Trophoblast cell (in vitro differentiated cells and primary cell): ENCODE data around the gene CNKSR3.

ENCODE experiments used
- DNase-seq, 2 donors: peaks; one replicate each; pipeline ENCODE4 v3.0.0-alpha.2; 2016
- H2AFZ ChIP-seq: 2 replicates; pipeline ENCODE4 v1.6.1; 2013; ENCODE audit warnings: low read length, moderate library complexity, mild to moderate bottlenecking; ENCODE audit not compliant: insufficient read depth, poor library complexity
- H2AK5ac ChIP-seq: 2 replicates; pipeline ENCODE4 v1.6.1; 2013; ENCODE audit warnings: mild to moderate bottlenecking, low read length
- H2BK120ac ChIP-seq: 2 replicates; pipeline ENCODE4 v1.6.1; 2013; ENCODE audit warnings: low read length, mild to moderate bottlenecking, moderate library complexity; ENCODE audit not compliant: insufficient read depth, poor library complexity
- H2BK12ac ChIP-seq: 2 replicates; pipeline ENCODE4 v1.6.1; 2013; ENCODE audit warnings: mild to moderate bottlenecking, low read length, moderate library complexity
- H2BK5ac ChIP-seq: 2 replicates; pipeline ENCODE4 v1.6.1; 2013; ENCODE audit warnings: low read length, low read depth, moderate library complexity, mild to moderate bottlenecking; ENCODE audit not compliant: poor library complexity
- H3K14ac ChIP-seq: 2 replicates; pipeline ENCODE4 v1.6.1; 2013; ENCODE audit warnings: mild to moderate bottlenecking, low read length
- H3K18ac ChIP-seq: 2 replicates; pipeline ENCODE4 v1.6.1; 2013; ENCODE audit warnings: mild to moderate bottlenecking, low read length
- H3K23ac ChIP-seq: 2 replicates; pipeline ENCODE4 v1.6.1; 2013; ENCODE audit warnings: low read length
- H3K27ac ChIP-seq: 2 replicates; pipeline ENCODE4 v1.5.1; 2013; ENCODE audit warnings: low read depth, mild to moderate bottlenecking, inconsistent platforms, low read length, moderate library complexity
- H3K27me3 ChIP-seq: 2 replicates; pipeline ENCODE4 v1.6.1; 2013; ENCODE audit warnings: inconsistent platforms, mild to moderate bottlenecking, low read length, moderate library complexity; ENCODE audit not compliant: insufficient read depth
- H3K36me3 ChIP-seq, 2 experiments: 1 replicate in 1 of 2; 2 replicates in 1 of 2; pipeline ENCODE4 v1.6.1; 2013; ENCODE audit warnings: low read length in 2 of 2, mild to moderate bottlenecking in 2 of 2, moderate library complexity in 1 of 2; ENCODE audit not compliant: insufficient read depth in 2 of 2, control insufficient read depth in 1 of 2
- H3K4ac ChIP-seq: 2 replicates; pipeline ENCODE4 v1.6.1; 2013; ENCODE audit warnings: low read depth, mild to moderate bottlenecking, low read length, moderate library complexity
- H3K4me1 ChIP-seq, 2 experiments: 1 replicate in 1 of 2; 2 replicates in 1 of 2; pipeline ENCODE4 v1.6.1; 2013; ENCODE audit warnings: low read length in 2 of 2, mild to moderate bottlenecking in 2 of 2, moderate library complexity in 1 of 2; ENCODE audit not compliant: insufficient read depth in 2 of 2, control insufficient read depth in 1 of 2
- H3K4me2 ChIP-seq: 2 replicates; pipeline ENCODE4 v1.6.1; 2013; ENCODE audit warnings: inconsistent platforms, mild to moderate bottlenecking, low read length, moderate library complexity
- H3K4me3 ChIP-seq: 2 replicates; pipeline ENCODE4 v1.5.1; 2013; ENCODE audit warnings: mild to moderate bottlenecking, low read depth, low read length, inconsistent platforms
- H3K79me1 ChIP-seq: one replicate; pipeline ENCODE4 v1.6.1; 2013; ENCODE audit warnings: low read length
- H3K79me2 ChIP-seq: 2 replicates; pipeline ENCODE4 v1.6.1; 2013; ENCODE audit warnings: low read length, mild to moderate bottlenecking; ENCODE audit not compliant: control insufficient read depth, insufficient read depth, poor library complexity
- H3K9ac ChIP-seq: 2 replicates; pipeline ENCODE4 v1.6.1; 2013; ENCODE audit warnings: mild to moderate bottlenecking, low read length
- H3K9me3 ChIP-seq: 2 replicates; pipeline ENCODE4 v1.6.1; 2013; ENCODE audit warnings: low read depth, mild to moderate bottlenecking, control low read depth, inconsistent platforms, low read length; ENCODE audit not compliant: insufficient read depth
- H4K12ac ChIP-seq: 2 replicates; pipeline ENCODE4 v1.6.1; 2013; ENCODE audit warnings: low read depth, mild to moderate bottlenecking, low read length, moderate library complexity
- H4K8ac ChIP-seq: 2 replicates; pipeline ENCODE4 v1.6.1; 2013; ENCODE audit warnings: low read depth, mild to moderate bottlenecking, low read length, moderate library complexity
- H4K91ac ChIP-seq: one replicate; pipeline ENCODE4 v1.6.1; 2013; ENCODE audit warnings: low read depth, mild to moderate bottlenecking, low read length, moderate library complexity
- WGBS: extraction: QIAGEN DNeasy Blood & Tissue Kit; methylation state at CpG from one replicate; pipeline ENCODE4 v1.1.7; 2013; ENCODE audit warnings: missing lambda C conversion rate; ENCODE audit not compliant: insufficient read length, insufficient coverage; ENCODE audit errors: extremely low coverage; 5-methylcytosine and 5-hydroxymethylcytosine counted together

The CNKSR3 gene

GRCh38 chr6:154450498-154450897 lies 60.0 kb downstream of the CNKSR3 start:
- WGBS: no CpG with 5 or more reads among the region's 3 CpGs

GRCh38 chr6:154448448-154449096 lies 61.9 kb downstream of the CNKSR3 start:
- DNase-seq: peak in 1 of 2 donors; percentile 9
- no peak overlapping the region for H3K18ac ChIP-seq
- no peak overlapping the region for H4K91ac ChIP-seq
- WGBS: no CpG with 5 or more reads among the region's 11 CpGs
- no peak overlapping the region for H3K9ac ChIP-seq
- H3K14ac ChIP-seq: no peak overlapping the region
- no peaks in the 10 kb centered on the region for H3K27me3 ChIP-seq
- no peak overlapping the region for H4K12ac ChIP-seq
- H3K79me1 ChIP-seq: no peaks in the 10 kb centered on the region
- H3K23ac ChIP-seq: no peak overlapping the region
- H3K36me3 ChIP-seq: no peaks in the 10 kb centered on the region
- no peak overlapping the region for H2AFZ ChIP-seq
- H3K4me3 ChIP-seq: no peak overlapping the region
- no peak overlapping the region for H2BK120ac ChIP-seq
- no peak overlapping the region for H2AK5ac ChIP-seq
- no peak overlapping the region for H2BK5ac ChIP-seq
- H3K4ac ChIP-seq: no peak overlapping the region
- no peaks in the 10 kb centered on the region for H3K9me3 ChIP-seq
- peaks cover 0 to 2% of the 10 kb centered on the region in 2 experiments for H3K4me1 ChIP-seq
- H4K8ac ChIP-seq: no peak overlapping the region
- no peak overlapping the region for H3K27ac ChIP-seq
- H2BK12ac ChIP-seq: no peak overlapping the region
- no peak overlapping the region for H3K4me2 ChIP-seq
- no peaks in the 10 kb centered on the region for H3K79me2 ChIP-seq

More at GRCh38 chr6:154450498-154450897, 60.0 kb downstream of the CNKSR3 start:
- Histone ChIP-seq H3K18ac (no peak overlapping the region), H2AK5ac (no peak overlapping the region), H3K9ac (no peak overlapping the region), H3K9me3 (no peaks in the 10 kb centered on the region), H3K4me1 (peaks cover 0 to 2% of the 10 kb centered on the region in 2 experiments), H3K23ac (no peak overlapping the region), H2BK5ac (no peak overlapping the region), H3K27me3 (no peaks in the 10 kb centered on the region), H2BK120ac (no peak overlapping the region), H2BK12ac (no peak overlapping the region), H2AFZ (no peak overlapping the region), H3K4me3 (no peak overlapping the region), H3K79me2 (no peaks in the 10 kb centered on the region), H3K14ac (no peak overlapping the region), H4K8ac (no peak overlapping the region), H4K12ac (no peak overlapping the region), H3K36me3 (no peaks in the 10 kb centered on the region), H3K4me2 (no peak overlapping the region), H3K27ac (no peak overlapping the region), H4K91ac (no peak overlapping the region), H3K79me1 (no peaks in the 10 kb centered on the region), H3K4ac (no peak overlapping the region)
- DNase-seq: no peak

- Histone ChIP-seq H4K91ac (no peak overlapping the region), H2BK5ac (no peak overlapping the region), H3K4me3 (no peak overlapping the region), H4K12ac (no peak overlapping the region), H2BK12ac (no peak overlapping the region), H3K79me1 (no peaks in the 10 kb centered on the region), H3K9ac (no peak overlapping the region), H3K4ac (no peak overlapping the region), H3K27me3 (no peaks in the 10 kb centered on the region), H3K36me3 (no peaks in the 10 kb centered on the region), H3K9me3 (no peaks in the 10 kb centered on the region), H4K8ac (no peak overlapping the region), H3K4me1 (peaks cover 0 to 2% of the 10 kb centered on the region in 2 experiments), H3K4me2 (no peak overlapping the region), H3K79me2 (no peaks in the 10 kb centered on the region), H3K14ac (no peak overlapping the region), H2BK120ac (no peak overlapping the region), H3K27ac (no peak overlapping the region), H2AK5ac (no peak overlapping the region), H3K18ac (no peak overlapping the region), H3K23ac (no peak overlapping the region), H2AFZ (no peak overlapping the region)
- WGBS: no CpG with 5 or more reads among the region's 2 CpGs
- no peak for DNase-seq
Measured at GRCh38 chr6:154447954-154448353, 62.5 kb downstream of the CNKSR3 start.

GRCh38 chr6:154446984-154447383 lies 63.5 kb downstream of the CNKSR3 start:
- peaks cover 0 to 2% of the 10 kb centered on the region in 2 experiments for H3K4me1 ChIP-seq
- no peak overlapping the region for H3K18ac ChIP-seq
- H4K8ac ChIP-seq: no peak overlapping the region
- H3K14ac ChIP-seq: no peak overlapping the region
- H2AK5ac ChIP-seq: no peak overlapping the region
- H3K79me1 ChIP-seq: no peaks in the 10 kb centered on the region
- no peak overlapping the region for H2AFZ ChIP-seq
- no peak overlapping the region for H3K23ac ChIP-seq
- no peak overlapping the region for H3K9ac ChIP-seq
- H3K27ac ChIP-seq: no peak overlapping the region
- H2BK12ac ChIP-seq: no peak overlapping the region
- no peak overlapping the region for H3K4ac ChIP-seq
- no peak overlapping the region for H2BK120ac ChIP-seq
- H2BK5ac ChIP-seq: no peak overlapping the region
- no peaks in the 10 kb centered on the region for H3K27me3 ChIP-seq
- no peak overlapping the region for H4K91ac ChIP-seq
- no peak overlapping the region for H4K12ac ChIP-seq
- no peaks in the 10 kb centered on the region for H3K9me3 ChIP-seq
- no peak overlapping the region for H3K4me2 ChIP-seq
- H3K79me2 ChIP-seq: no peaks in the 10 kb centered on the region
- H3K4me3 ChIP-seq: no peak overlapping the region
- H3K36me3 ChIP-seq: no peaks in the 10 kb centered on the region
- no peak for DNase-seq
- no CpG with 5 or more reads among the region's 8 CpGs for WGBS
